ENCODE data around the gene TBC1D22A. TPM values are rescaled to one million over a fixed set of nuclear protein-coding genes. Genes with fewer than 3 reads are reported as not detected.

Gene TBC1D22A
- total and polyA plus RNA-seq, 9 of the 15 experiments (the other 6 are each of a cell fraction or from before 2014, with no cell fraction given), result 0.20 to 11.5 (median 5.2) TPM

GRCh38 chr22:46866591-46866990 lies 104.1 kb downstream of the TBC1D22A start (continued):
- TF ChIP-seq, protein P1, sequence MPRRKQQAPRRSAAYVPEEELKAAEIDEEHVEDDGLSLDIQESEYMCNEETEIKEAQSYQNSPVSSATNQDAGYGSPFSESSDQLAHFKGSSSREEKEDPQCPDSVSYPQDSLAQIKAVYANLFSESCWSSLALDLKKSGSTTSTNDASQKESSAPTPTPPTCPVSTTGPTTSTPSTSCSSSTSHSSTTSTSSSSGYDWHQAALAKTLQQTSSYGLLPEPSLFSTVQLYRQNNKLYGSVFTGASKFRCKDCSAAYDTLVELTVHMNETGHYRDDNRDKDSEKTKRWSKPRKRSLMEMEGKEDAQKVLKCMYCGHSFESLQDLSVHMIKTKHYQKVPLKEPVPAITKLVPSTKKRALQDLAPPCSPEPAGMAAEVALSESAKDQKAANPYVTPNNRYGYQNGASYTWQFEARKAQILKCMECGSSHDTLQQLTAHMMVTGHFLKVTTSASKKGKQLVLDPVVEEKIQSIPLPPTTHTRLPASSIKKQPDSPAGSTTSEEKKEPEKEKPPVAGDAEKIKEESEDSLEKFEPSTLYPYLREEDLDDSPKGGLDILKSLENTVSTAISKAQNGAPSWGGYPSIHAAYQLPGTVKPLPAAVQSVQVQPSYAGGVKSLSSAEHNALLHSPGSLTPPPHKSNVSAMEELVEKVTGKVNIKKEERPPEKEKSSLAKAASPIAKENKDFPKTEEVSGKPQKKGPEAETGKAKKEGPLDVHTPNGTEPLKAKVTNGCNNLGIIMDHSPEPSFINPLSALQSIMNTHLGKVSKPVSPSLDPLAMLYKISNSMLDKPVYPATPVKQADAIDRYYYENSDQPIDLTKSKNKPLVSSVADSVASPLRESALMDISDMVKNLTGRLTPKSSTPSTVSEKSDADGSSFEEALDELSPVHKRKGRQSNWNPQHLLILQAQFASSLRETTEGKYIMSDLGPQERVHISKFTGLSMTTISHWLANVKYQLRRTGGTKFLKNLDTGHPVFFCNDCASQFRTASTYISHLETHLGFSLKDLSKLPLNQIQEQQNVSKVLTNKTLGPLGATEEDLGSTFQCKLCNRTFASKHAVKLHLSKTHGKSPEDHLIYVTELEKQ (CRISPR knock-in tag; IDR thresholded peaks at IDR 0.05), result no peak
- no peak for TF ChIP-seq C11orf30 (IDR thresholded peaks at IDR 0.05; ENCODE audit: low read depth)
- no peak for TF ChIP-seq ZNF780A (CRISPR knock-in tag; IDR thresholded peaks at IDR 0.05)

GRCh38 chr22:46867106-46867505 lies 104.7 kb downstream of the TBC1D22A start:
- H3K9ac ChIP-seq (ENCODE audit: insufficient read depth in 1 of 2, low read depth in 2 of 2, low read length in 2 of 2), result no peak overlapping the region
- intact Hi-C loops (cut with micrococcal nuclease), result no loop called here
- WGBS (ENCODE audit: insufficient coverage, low coverage, missing lambda C conversion rate), result 45% methylated on average over 4 of the region's 4 CpGs
- ChIA-PET POLR2A (interaction anchor here (1.2 kb wide), 1 partner anchor 23 kb away, joined by 3 read pairs; no protein-coding TSS in a partner anchor), CTCF (ENCODE audit: low intra/inter-chr PET ratio) (no interaction called here)
- no peaks in the 10 kb centered on the region for H3K9me1 ChIP-seq (ENCODE audit: control insufficient read depth, insufficient read depth, low read length)
- H2AFZ ChIP-seq (ENCODE audit: low read depth, low read length), result no peak overlapping the region
- no peaks in the 10 kb centered on the region for H3K36me3 ChIP-seq (ENCODE audit: control insufficient read depth, insufficient read depth, low read length)
- FAIRE-seq (no peak), DNase-seq (ENCODE audit: extremely low read depth in 1 of 4, low spot score in 3 of 4) (no peak), ATAC-seq (no peak)
- H3K4me1 ChIP-seq (replicated peaks in 1 of 2; ENCODE audit: control insufficient read depth in 2 of 2, insufficient read depth in 2 of 2, low read length in 2 of 2), result no peaks in the 10 kb centered on the region; a peak in 2 of 5 replicates
- no peaks in the 10 kb centered on the region for H3K79me2 ChIP-seq (ENCODE audit: control insufficient read depth, insufficient read depth, low read length)
- H4K20me1 ChIP-seq (replicated peaks; ENCODE audit: control insufficient read depth, insufficient read depth, low read length), result no peaks in the 10 kb centered on the region
- H3K4me3 ChIP-seq, result no peak overlapping the region
- no peak overlapping the region for H3K4me2 ChIP-seq (ENCODE audit: insufficient read depth, low read length)
- in situ Hi-C loops (cut with MboI), result no loop called here
- no peaks in the 10 kb centered on the region for H3K9me3 ChIP-seq (replicated peaks; ENCODE audit: control insufficient read depth, insufficient read depth, low read depth, low read length)
- H3K27me3 ChIP-seq (ENCODE audit: control insufficient read depth in 2 of 2, insufficient read depth in 2 of 2, low read length in 2 of 2), result no peaks in the 10 kb centered on the region
- no TSS peak for BruUV-seq (replicated peaks)
- no peak overlapping the region for H3K27ac ChIP-seq (ENCODE audit: extremely low read depth, low read depth, low read length)
- TF ChIP-seq SMARCB1 (IDR thresholded peaks at IDR 0.05; ENCODE audit: insufficient read length, low read depth) (no peak), KDM1A (IDR thresholded peaks at IDR 0.05) (no peak), NFE2 (IDR thresholded peaks at IDR 0.05; ENCODE audit: low read depth) (no peak), ZNF347 (CRISPR knock-in tag; IDR thresholded peaks at IDR 0.05; ENCODE audit: low read depth) (no peak), NRF1 (conservative IDR thresholded peaks at IDR 0.05 in 1 of 2, IDR thresholded peaks at IDR 0.05 in 1 of 2) (no peak), ZNF175 (CRISPR knock-in tag; IDR thresholded peaks at IDR 0.05; ENCODE audit: low read depth) (no peak)
- TF ChIP-seq, protein P2, sequence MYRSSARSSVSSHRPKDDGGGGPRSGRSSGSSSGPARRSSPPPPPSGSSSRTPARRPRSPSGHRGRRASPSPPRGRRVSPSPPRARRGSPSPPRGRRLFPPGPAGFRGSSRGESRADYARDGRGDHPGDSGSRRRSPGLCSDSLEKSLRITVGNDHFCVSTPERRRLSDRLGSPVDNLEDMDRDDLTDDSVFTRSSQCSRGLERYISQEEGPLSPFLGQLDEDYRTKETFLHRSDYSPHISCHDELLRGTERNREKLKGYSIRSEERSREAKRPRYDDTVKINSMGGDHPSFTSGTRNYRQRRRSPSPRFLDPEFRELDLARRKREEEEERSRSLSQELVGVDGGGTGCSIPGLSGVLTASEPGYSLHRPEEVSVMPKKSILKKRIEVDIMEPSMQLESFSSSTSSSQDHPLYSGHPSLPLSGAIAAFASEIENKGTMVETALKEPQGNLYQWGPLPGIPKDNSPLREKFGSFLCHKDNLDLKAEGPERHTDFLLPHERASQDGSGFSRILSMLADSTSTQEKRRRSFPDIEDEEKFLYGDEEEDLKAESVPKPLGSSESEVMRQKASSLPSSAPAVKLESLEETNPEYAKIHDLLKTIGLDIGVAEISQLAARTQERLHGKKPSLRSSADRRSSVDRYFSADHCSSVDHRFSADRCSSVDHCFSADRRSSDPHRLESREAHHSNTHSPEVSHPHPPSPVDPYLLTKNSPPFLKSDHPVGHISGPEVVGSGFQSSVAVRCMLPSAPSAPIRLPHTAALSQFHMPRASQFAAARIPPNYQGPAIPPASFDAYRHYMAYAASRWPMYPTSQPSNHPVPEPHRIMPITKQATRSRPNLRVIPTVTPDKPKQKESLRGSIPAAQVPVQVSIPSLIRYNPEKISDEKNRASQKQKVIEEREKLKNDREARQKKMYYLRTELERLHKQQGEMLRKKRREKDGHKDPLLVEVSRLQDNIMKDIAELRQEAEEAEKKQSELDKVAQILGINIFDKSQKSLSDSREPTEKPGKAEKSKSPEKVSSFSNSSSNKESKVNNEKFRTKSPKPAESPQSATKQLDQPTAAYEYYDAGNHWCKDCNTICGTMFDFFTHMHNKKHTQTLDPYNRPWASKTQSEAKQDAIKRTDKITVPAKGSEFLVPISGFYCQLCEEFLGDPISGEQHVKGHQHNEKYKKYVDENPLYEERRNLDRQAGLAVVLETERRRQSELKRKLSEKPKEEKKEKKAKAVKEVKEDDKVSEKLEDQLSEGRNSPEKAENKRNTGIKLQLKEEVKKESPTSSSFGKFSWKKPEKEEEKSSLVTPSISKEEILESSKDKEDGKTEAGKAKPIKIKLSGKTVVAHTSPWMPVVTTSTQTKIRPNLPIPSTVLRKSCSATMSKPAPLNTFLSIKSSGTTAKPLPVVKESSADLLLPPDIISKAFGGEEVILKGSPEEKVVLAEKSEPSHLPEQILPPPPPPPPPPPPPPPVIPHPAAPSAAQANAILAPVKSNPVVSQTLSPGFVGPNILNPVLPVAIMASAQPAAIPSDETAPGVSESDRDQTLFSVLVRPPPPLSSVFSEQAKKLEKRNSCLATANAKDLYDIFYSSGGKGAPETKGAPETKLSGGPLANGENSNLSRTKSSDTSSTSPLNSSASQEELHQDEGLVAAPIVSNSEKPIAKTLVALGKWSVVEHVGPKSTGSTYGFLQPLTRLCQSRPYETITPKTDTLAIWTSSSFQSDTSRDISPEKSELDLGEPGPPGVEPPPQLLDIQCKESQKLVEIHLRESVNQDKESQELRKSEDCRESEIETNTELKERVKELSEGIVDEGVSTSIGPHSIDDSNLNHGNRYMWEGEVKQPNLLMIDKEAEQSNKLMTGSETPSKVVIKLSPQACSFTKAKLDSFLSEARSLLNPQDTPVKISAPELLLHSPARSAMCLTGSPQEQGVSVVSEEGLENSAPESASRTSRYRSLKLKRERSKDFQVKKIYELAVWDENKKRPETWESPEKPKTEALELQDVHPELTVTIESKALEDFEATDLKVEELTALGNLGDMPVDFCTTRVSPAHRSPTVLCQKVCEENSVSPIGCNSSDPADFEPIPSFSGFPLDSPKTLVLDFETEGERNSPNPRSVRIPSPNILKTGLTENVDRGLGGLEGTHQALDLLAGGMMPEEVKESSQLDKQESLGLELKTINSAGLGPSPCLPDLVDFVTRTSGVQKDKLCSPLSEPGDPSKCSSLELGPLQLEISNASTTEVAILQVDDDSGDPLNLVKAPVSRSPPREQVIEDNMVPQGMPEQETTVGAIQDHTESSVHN (IDR thresholded peaks at IDR 0.05; ENCODE audit: borderline replicate concordance in 1 of 2, low read depth in 1 of 2), result no peak

Measured in K562 (cell line).